ENCODE data around the gene ANGEL2. TPM values are rescaled to one million over a fixed set of nuclear protein-coding genes. Genes with fewer than 3 reads are reported as not detected.
"Not testable (repeated sequence)": the region's sequence is repeated elsewhere in the genome, so short reads cannot be mapped to it uniquely, and the experiment has no call there.

ANGEL2 gene
- total RNA-seq, 1 experiment from 2014 or later: 57.4 TPM

DNA sequence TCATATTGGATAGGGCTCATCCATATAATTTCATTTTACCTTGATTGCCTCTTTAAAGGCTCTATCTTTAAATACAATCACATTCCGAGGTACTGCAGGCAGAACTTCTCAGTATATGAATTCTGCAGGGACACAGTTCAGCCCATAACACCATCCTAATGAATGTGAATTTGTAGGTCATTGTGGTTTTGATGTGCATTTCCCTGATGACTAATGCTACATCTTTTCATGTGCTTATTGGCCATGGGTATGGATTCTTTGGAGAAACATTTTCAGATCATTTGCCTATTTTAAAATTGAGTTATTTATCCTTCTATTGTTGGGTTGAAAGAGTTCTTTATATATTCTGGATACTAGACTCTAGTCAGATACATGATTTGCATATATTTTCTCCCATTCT lies 25.8 kb upstream of the ANGEL2 start:
- Histone ChIP-seq H3K4me3 (ENCODE audit: insufficient read depth, low read depth, low read length) (no peak overlapping the region), H3K36me3 (replicated peaks; ENCODE audit: control insufficient read depth, insufficient read depth, low read length) (no peaks in the 10 kb centered on the region), H3K27me3 (ENCODE audit: control insufficient read depth, insufficient read depth, low read length) (no peaks in the 10 kb centered on the region)
- DNase-seq: no peak

DNA sequence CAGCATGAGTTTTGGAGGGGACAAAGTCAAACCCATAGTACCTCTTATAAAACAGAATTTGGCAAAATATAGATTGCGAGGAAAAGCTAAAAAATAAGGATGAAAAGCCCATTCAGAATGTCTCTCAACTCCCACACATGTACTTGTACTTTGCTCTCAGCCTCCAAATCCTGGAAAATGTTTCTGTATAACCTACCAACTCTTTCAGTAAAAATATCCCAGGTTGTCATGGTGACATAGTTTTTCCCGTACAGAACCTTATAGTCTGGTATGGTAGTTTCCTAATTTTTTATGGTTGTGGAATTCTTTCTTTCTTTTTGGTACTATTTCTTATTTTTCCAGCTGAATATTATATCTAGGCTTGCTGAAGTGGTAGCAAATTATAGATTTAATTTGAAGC lies 19.9 kb upstream of the ANGEL2 start:
- no peak for DNase-seq
- H3K27me3 ChIP-seq (ENCODE audit: control insufficient read depth, insufficient read depth, low read length): no peaks in the 10 kb centered on the region
- H3K36me3 ChIP-seq (replicated peaks; ENCODE audit: control insufficient read depth, insufficient read depth, low read length): no peaks in the 10 kb centered on the region
- H3K4me3 ChIP-seq (ENCODE audit: insufficient read depth, low read depth, low read length): no peak overlapping the region

DNA sequence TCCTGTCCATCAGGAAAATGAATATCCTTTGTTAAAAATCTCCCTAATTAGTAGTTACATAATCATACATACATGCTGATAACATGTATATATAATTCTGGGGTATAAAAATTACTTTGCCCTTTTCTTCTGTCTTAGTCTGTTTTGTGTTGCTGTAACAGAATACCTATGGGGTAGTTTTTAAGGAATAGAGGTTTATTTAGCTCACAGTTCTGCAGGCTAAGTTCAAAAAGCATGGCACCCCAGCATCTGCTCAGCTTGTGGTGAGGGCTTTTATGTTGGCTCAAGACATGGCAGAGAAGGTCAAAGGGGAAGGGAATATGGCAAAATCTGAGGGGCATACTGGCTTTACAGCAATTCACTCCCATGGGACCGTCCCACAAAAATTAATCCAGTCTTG lies 19.0 kb upstream of the ANGEL2 start:
- no peak overlapping the region for H3K4me3 ChIP-seq (ENCODE audit: insufficient read depth, low read depth, low read length)
- no peak for DNase-seq
- H3K27me3 ChIP-seq (ENCODE audit: control insufficient read depth, insufficient read depth, low read length): no peaks in the 10 kb centered on the region
- no peaks in the 10 kb centered on the region for H3K36me3 ChIP-seq (replicated peaks; ENCODE audit: control insufficient read depth, insufficient read depth, low read length)

- H3K36me3 ChIP-seq (replicated peaks; ENCODE audit: control insufficient read depth, insufficient read depth, low read length): no peaks in the 10 kb centered on the region
- no peak for DNase-seq
Observed at GRCh38 chr1:213032651-213033050, 17.0 kb upstream of the ANGEL2 start.

GRCh38 chr1:213027024-213027423 lies 11.4 kb upstream of the ANGEL2 start:
- H3K4me3 ChIP-seq (ENCODE audit: insufficient read depth, low read depth, low read length); DNase-seq; H3K36me3 ChIP-seq (replicated peaks; ENCODE audit: control insufficient read depth, insufficient read depth, low read length); H3K27me3 ChIP-seq (ENCODE audit: control insufficient read depth, insufficient read depth, low read length): not testable (repeated sequence)

More at GRCh38 chr1:213032651-213033050, 17.0 kb upstream of the ANGEL2 start:
- no peak overlapping the region for H3K4me3 ChIP-seq (ENCODE audit: insufficient read depth, low read depth, low read length)
- no peaks in the 10 kb centered on the region for H3K27me3 ChIP-seq (ENCODE audit: control insufficient read depth, insufficient read depth, low read length)

GRCh38 chr1:213020016-213020415 lies 4.3 kb upstream of the ANGEL2 start:
- no peak for DNase-seq
- no peaks in the 10 kb centered on the region for H3K36me3 ChIP-seq (replicated peaks; ENCODE audit: control insufficient read depth, insufficient read depth, low read length)
- no peak overlapping the region for H3K4me3 ChIP-seq (ENCODE audit: insufficient read depth, low read depth, low read length)

GRCh38 chr1:213019450-213019849 lies 3.8 kb upstream of the ANGEL2 start:
- DNase-seq: no peak
- Histone ChIP-seq H3K4me3 (ENCODE audit: insufficient read depth, low read depth, low read length) (no peak overlapping the region), H3K27me3 (ENCODE audit: control insufficient read depth, insufficient read depth, low read length) (no peaks in the 10 kb centered on the region), H3K36me3 (replicated peaks; ENCODE audit: control insufficient read depth, insufficient read depth, low read length) (no peaks in the 10 kb centered on the region)

More at GRCh38 chr1:213020016-213020415, 4.3 kb upstream of the ANGEL2 start:
- H3K27me3 ChIP-seq (ENCODE audit: control insufficient read depth, insufficient read depth, low read length): no peaks in the 10 kb centered on the region

- no peaks in the 10 kb centered on the region for H3K27me3 ChIP-seq (ENCODE audit: control insufficient read depth, insufficient read depth, low read length)
- no peaks in the 10 kb centered on the region for H3K36me3 ChIP-seq (replicated peaks; ENCODE audit: control insufficient read depth, insufficient read depth, low read length)
- H3K4me3 ChIP-seq (ENCODE audit: insufficient read depth, low read depth, low read length): no peak overlapping the region
- no peak for DNase-seq
Observed at GRCh38 chr1:213017447-213018273, 2.0 kb upstream of the ANGEL2 start.

DNA sequence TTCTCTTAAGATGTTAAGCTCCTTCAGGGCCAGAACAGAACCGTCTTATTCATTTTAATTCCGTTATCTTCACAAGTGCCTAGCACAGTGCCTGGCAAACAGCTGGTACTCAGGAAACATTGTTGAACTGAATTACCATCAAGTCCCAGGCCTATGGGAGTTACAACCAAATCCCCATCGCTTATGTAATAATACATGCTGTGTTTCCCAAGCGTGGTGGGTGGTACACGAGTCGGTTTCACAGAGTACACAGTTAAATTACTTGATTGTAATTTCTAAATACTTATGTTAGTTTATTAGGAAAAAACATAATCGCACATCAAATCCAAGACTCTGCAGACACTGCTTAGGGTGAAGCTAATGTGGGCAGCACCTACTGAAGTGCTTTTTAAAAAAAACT lies 1.0 kb downstream of the ANGEL2 start:
- DNase-seq: peak; percentile 22
- no peaks in the 10 kb centered on the region; the same call in 1 of the 2 replicates for H3K36me3 ChIP-seq (replicated peaks; ENCODE audit: control insufficient read depth, insufficient read depth, low read length)
- H3K4me3 ChIP-seq (ENCODE audit: insufficient read depth, low read depth, low read length): peak overlapping the region; percentile 84
- H3K27me3 ChIP-seq (ENCODE audit: control insufficient read depth, insufficient read depth, low read length): no peaks in the 10 kb centered on the region

GRCh38 chr1:213008564-213008963 lies 7.1 kb downstream of the ANGEL2 start:
- no peak for DNase-seq
- Histone ChIP-seq H3K27me3 (ENCODE audit: control insufficient read depth, insufficient read depth, low read length) (no peaks in the 10 kb centered on the region), H3K4me3 (ENCODE audit: insufficient read depth, low read depth, low read length) (no peak overlapping the region), H3K36me3 (replicated peaks; ENCODE audit: control insufficient read depth, insufficient read depth, low read length) (peaks cover 3% of the 10 kb centered on the region)

DNA sequence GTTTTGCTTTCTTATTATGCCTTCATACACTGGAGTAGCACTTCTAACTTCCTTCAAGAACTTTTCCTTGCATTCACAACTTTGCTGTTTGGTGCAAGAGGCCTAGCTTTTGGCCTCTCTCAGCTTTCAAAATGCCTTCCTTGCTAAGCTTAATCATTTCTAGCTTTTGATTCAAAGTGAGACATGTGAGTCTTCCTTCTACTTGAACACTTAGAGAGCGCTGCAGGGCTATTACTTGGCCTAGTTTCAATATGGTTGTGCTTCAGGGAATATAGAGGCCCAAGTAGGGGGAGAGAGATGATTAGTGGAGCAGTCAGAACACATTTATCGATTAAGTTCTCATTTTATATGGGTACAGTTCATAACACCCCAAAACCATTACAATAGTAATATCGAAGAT lies 12.4 kb downstream of the ANGEL2 start:
- peaks cover 9% of the 10 kb centered on the region for H3K36me3 ChIP-seq (replicated peaks; ENCODE audit: control insufficient read depth, insufficient read depth, low read length)
- no peaks in the 10 kb centered on the region for H3K27me3 ChIP-seq (ENCODE audit: control insufficient read depth, insufficient read depth, low read length)
- no peak for DNase-seq
- no peak overlapping the region for H3K4me3 ChIP-seq (ENCODE audit: insufficient read depth, low read depth, low read length)

DNA sequence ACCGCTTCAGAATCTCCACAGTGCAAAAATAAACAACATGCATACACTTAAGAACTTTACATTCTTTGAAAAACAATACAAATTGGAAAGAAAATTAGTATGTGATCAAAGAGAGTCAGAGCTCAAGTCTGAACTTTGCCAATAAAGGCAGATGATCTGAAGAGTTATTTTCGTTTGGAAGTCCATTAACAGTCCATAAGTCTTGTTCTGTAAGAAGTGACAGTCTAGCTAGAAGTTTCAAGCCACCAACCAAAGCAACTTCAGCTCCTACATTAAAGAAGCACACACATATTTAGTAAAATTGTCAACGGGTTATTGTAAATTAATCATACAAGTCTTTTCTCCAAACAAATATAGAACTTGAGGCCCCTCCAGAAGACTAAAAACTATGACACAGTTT lies 20.7 kb downstream of the ANGEL2 start:
- Histone ChIP-seq H3K36me3 (replicated peaks; ENCODE audit: control insufficient read depth, insufficient read depth, low read length) (peaks cover 8% of the 10 kb centered on the region), H3K4me3 (ENCODE audit: insufficient read depth, low read depth, low read length) (no peak overlapping the region), H3K27me3 (ENCODE audit: control insufficient read depth, insufficient read depth, low read length) (no peaks in the 10 kb centered on the region)
- no peak for DNase-seq

GRCh38 chr1:212993960-212994359 lies 21.7 kb downstream of the ANGEL2 start:
- H3K4me3 ChIP-seq (ENCODE audit: insufficient read depth, low read depth, low read length); H3K27me3 ChIP-seq (ENCODE audit: control insufficient read depth, insufficient read depth, low read length); H3K36me3 ChIP-seq (replicated peaks; ENCODE audit: control insufficient read depth, insufficient read depth, low read length); DNase-seq: not testable (repeated sequence)

DNA sequence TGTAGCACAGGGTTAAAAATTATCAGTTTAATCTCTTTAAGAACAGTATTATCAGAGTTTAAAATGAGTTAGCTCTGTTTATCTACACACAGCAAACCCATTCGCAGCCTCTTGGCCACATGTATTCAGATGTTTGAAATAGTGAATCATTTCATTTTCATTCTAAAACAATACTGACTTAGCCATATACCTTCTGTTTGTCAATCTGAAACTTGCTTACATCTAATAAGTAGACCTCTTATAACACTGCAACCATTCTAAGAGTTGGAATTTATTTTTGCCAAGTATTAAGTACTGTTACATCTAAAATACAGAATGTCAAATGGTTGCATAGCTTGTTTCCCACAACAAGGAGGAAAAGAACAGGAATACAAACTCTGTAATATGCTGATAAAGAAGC lies 25.4 kb downstream of the ANGEL2 start:
- DNase-seq: no peak
- H3K27me3 ChIP-seq (ENCODE audit: control insufficient read depth, insufficient read depth, low read length): no peaks in the 10 kb centered on the region
- peaks cover 11% of the 10 kb centered on the region for H3K36me3 ChIP-seq (replicated peaks; ENCODE audit: control insufficient read depth, insufficient read depth, low read length)
- no peak overlapping the region for H3K4me3 ChIP-seq (ENCODE audit: insufficient read depth, low read depth, low read length)

DNA sequence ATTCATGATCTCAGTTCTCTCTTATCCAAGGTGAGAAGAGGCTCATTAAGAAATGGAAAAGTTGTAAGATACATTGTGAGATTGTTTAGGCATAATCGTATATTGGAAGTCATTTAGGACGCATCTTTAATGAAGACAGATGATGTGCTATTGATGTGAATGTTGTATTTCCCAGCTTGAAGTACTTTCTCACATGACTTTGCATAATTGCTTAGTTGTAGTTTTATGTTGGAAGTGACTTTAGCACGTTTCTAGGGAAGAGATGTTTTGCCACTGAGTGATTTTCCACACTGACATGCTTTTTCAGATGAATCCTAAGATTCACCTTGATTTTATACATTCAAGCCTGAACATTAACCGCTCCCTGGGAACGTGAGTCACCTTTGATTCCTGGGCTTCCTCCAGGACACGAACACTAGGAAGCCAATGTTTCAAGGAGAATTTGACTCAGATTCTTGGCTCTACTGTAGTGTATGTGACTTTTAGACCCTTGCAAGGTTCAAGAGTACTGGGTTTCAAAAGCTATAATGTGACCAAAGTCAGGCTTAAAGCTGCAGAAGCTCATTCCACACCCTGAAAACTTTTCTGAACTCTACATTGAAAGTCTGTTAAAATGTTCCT lies 27.9 kb downstream of the ANGEL2 start:
- DNase-seq: no peak
- Histone ChIP-seq H3K36me3 (replicated peaks; ENCODE audit: control insufficient read depth, insufficient read depth, low read length) (peaks cover 17% of the 10 kb centered on the region), H3K4me3 (ENCODE audit: insufficient read depth, low read depth, low read length) (no peak overlapping the region), H3K27me3 (ENCODE audit: control insufficient read depth, insufficient read depth, low read length) (no peaks in the 10 kb centered on the region)
